Peyer's patch (tissue), 4 donors: ENCODE measurements around the gene CPNE8.

ENCODE experiments used
- POLR2A ChIP-seq, 2 donors: fragments of 450-650 bp; IDR thresholded peaks; one replicate each; pipeline ENCODE4 v1.5.1; 2017; ENCODE audit warnings: antibody characterized with exemption in 2 of 2, mild to moderate bottlenecking in 2 of 2, moderate library complexity in 2 of 2
- TF ChIP-seq, protein P1 (sequence below), 6 experiments: fragments of 450-650 bp in 4 of 6; fragments of 200-600 bp in 2 of 6; sonication (generic) in 1 of 6; IDR thresholded peaks; one replicate each; pipeline ENCODE4 v1.5.1; 2017 to 2019; ENCODE audit warnings: antibody characterized with exemption in 6 of 6, mild to moderate bottlenecking in 3 of 6, moderate library complexity in 1 of 6

DNA sequence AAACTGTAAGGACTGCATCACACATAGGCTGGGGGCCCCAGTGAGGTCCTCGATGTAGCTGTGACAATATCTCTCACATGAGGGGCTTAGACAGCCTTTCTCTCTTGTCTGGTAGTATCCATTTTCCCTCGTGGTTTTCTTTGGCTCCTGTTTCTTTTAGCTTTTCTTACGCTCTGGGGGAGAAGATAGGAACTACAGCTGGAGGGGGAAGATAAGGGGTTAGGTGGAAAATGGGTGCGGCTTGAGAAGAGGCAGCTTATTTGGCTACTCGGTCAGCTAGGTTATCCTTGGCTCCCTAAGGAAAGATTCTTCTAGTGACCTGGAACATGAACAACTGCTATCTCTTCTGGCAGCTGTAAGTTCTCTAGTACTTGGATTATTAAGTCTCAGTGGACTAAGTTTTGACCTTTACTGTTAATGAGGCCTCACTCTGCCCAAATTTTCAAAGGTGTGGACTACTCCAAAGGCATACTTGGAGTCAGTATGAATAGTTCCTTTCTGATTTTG, 28.7 kb upstream of the CPNE8 start:
- TF ChIP-seq POLR2A (IDR thresholded peaks at IDR 0.05): no peak
- TF ChIP-seq, protein P1, sequence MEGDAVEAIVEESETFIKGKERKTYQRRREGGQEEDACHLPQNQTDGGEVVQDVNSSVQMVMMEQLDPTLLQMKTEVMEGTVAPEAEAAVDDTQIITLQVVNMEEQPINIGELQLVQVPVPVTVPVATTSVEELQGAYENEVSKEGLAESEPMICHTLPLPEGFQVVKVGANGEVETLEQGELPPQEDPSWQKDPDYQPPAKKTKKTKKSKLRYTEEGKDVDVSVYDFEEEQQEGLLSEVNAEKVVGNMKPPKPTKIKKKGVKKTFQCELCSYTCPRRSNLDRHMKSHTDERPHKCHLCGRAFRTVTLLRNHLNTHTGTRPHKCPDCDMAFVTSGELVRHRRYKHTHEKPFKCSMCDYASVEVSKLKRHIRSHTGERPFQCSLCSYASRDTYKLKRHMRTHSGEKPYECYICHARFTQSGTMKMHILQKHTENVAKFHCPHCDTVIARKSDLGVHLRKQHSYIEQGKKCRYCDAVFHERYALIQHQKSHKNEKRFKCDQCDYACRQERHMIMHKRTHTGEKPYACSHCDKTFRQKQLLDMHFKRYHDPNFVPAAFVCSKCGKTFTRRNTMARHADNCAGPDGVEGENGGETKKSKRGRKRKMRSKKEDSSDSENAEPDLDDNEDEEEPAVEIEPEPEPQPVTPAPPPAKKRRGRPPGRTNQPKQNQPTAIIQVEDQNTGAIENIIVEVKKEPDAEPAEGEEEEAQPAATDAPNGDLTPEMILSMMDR (IDR thresholded peaks at IDR 0.05): no peak
